HCEC 1CT (cell line): ENCODE measurements around the gene TIMM50.
A peak's percentile ranks its signal among the peaks of the same experiment; 100 is the strongest.

Source experiments
- DNase-seq: peaks from one replicate; pipeline ENCODE4 v3.0.0-alpha.2; 2017

TIMM50 gene

DNA sequence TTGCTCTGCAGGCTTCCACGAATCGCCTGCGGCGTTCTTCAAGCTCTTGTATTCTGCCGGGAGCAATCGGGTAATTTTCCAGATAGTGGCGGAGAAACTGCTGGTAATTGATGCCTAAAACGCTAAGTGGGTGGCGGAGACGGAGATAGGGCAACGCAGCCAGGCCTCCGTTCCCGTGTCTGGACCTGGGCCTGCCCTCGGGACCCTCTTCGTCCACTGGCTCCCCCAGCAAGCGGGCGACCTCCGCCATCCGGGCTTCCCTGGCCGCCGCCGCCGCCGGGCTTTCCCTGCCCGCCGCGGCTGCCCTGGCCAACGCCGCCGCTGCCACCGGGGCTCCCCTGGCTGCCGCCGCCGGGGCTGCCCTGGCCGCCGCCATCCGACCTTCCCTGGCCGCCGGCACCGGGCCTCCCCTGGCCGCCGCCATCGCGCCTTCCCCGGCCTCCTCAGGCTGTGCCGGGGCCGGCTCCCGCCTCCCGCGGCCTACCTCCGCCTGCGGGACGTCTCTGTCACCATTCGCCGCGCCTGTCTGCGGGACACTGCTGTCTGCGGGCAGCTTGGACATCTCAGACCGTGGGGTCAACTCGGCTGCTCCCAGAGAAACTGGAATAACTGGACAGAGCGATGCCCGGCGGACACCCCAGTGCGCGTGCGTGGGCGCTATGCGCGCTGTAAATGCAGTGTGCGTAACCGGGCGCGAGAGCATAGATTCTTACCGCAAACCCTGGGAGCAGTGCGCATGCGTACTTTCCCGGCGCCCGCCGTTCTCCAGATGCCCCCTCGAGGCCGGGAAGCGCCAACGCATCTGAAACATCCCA is 59.1 kb downstream of the TIMM50 start, which contains the start of gene EID2:
TSS of gene EID2 (minus strand) at position 644 of the 815 bp plus-strand sequence. CDS start at position 562, 82 bp downstream.
- peak; percentile 94 for DNase-seq

DNA sequence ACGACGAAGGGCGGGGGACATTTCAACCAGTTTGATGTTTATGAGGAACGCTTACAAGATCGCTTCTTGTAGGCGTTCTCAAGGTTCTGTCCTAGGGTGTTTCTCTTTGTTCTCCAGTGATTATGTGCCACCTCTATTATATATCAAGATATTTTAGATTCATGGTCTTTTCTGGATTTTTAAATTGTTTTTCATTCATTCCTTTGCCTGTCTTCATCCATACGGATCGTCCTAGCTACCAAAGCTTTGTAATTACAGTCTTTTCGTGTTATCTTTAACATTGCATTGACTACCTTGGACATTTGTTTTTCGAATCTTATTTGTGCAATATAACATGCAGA is 59.7 kb downstream of the TIMM50 start:
- DNase-seq = no peak
